ENCODE results near the gene UHRF1.
A peak's percentile ranks its signal among the peaks of the same experiment; 100 is the strongest.

UHRF1 gene

GRCh38 chr19:4987692-4988370 is 78.5 kb downstream of the UHRF1 start:
- Histone ChIP-seq H3K9me3 (peaks cover 0 to 7% (median 0%) of the 10 kb centered on the region in 3 donors), H3K27ac (no peak overlapping the region), H3K27me3 (no peaks in the 10 kb centered on the region), H3K4me3 (no peak overlapping the region), H3K36me3 (peaks cover 6 to 13% (median 12%) of the 10 kb centered on the region in 3 donors), H3K4me1 (peaks cover 0 to 53% (median 21%) of the 10 kb centered on the region in 4 donors)
- TF ChIP-seq, protein P1, sequence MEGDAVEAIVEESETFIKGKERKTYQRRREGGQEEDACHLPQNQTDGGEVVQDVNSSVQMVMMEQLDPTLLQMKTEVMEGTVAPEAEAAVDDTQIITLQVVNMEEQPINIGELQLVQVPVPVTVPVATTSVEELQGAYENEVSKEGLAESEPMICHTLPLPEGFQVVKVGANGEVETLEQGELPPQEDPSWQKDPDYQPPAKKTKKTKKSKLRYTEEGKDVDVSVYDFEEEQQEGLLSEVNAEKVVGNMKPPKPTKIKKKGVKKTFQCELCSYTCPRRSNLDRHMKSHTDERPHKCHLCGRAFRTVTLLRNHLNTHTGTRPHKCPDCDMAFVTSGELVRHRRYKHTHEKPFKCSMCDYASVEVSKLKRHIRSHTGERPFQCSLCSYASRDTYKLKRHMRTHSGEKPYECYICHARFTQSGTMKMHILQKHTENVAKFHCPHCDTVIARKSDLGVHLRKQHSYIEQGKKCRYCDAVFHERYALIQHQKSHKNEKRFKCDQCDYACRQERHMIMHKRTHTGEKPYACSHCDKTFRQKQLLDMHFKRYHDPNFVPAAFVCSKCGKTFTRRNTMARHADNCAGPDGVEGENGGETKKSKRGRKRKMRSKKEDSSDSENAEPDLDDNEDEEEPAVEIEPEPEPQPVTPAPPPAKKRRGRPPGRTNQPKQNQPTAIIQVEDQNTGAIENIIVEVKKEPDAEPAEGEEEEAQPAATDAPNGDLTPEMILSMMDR (IDR thresholded peaks at IDR 0.05), result no peak
- intact Hi-C loops (cut with DNase I; ENCODE audit: low total_unique reads), result no loop called here
- no peak for DNase-seq

DNA sequence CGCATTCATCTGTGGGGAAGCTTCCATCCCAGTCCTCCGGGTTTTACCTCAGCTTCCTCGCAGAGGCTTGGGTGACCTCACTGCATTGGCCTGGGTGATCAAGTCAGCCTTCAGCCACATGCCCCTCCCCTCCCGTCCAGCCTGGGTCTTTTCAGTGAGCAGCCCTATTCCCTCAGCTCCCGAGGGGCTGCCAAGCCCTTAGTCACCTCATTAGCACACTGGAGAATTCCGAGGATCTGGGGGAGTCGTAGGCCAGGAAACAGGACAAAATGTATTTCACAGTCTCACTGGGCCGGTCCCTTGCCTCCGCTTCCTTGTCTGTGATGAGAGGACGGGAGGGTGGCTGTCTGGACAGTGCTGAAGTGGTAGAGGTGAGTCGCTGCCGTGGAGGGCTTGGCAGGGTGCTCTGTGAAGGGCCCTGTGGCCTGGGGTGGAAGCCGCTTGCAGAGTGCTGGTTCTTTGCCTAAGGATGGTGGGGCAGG is 79.5 kb downstream of the UHRF1 start:
- Histone ChIP-seq H3K27me3 (no peaks in the 10 kb centered on the region), H3K36me3 (peaks cover 5 to 10% (median 6%) of the 10 kb centered on the region in 3 donors), H3K27ac (peak overlapping the region in 1 of 2 donors; percentile 4), H3K4me3 (no peak overlapping the region), H3K4me1 (peaks cover 0 to 51% (median 21%) of the 10 kb centered on the region in 4 donors), H3K9me3 (peaks cover 0 to 7% (median 0%) of the 10 kb centered on the region in 3 donors)
- intact Hi-C loops (cut with DNase I; ENCODE audit: low total_unique reads), result no loop called here
- TF ChIP-seq, protein P1 (IDR thresholded peaks at IDR 0.05), result no peak
- no peak for DNase-seq

GRCh38 chr19:4990306-4990705 is 81.0 kb downstream of the UHRF1 start:
- Histone ChIP-seq H3K36me3 (peaks cover 4 to 8% (median 6%) of the 10 kb centered on the region in 3 donors), H3K4me1 (peaks cover 0 to 38% (median 20%) of the 10 kb centered on the region in 4 donors), H3K27ac (no peak overlapping the region), H3K4me3 (no peak overlapping the region), H3K27me3 (no peaks in the 10 kb centered on the region), H3K9me3 (peaks cover 0 to 7% (median 0%) of the 10 kb centered on the region in 3 donors)
- TF ChIP-seq, protein P1 (IDR thresholded peaks at IDR 0.05), result no peak
- intact Hi-C loops (cut with DNase I; ENCODE audit: low total_unique reads), result no loop called here
- no peak for DNase-seq

DNA sequence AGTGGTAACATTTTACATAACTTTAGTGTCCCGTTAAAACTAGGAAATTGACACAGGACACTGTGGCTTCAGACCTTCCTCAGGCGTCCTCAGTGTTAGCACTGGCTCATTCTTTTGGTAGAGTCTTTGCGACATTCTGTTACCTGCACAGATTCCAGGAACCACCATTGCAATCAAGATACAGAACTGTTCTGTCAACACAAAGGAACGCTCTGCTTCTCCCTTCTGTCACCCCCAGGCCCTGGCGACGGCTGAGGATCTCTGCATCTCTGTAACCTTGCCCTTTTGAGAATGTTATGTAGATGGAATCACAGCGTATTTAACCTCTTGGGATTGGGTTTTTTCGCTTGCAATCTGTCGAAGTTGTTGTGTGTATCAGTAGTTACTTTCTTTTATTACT is 82.2 kb downstream of the UHRF1 start:
- intact Hi-C loops (cut with DNase I; ENCODE audit: low total_unique reads), result no loop called here
- no peak overlapping the region for H3K4me3 ChIP-seq
- H3K36me3 ChIP-seq, result peaks cover 6 to 11% (median 10%) of the 10 kb centered on the region in 3 donors
- no peak for DNase-seq
- TF ChIP-seq, protein P1 (IDR thresholded peaks at IDR 0.05), result no peak
- H3K9me3 ChIP-seq, result peaks cover 0 to 7% (median 0%) of the 10 kb centered on the region in 3 donors
- H3K4me1 ChIP-seq, result peaks cover 0 to 27% (median 14%) of the 10 kb centered on the region in 4 donors
- H3K27me3 ChIP-seq, result no peaks in the 10 kb centered on the region
- H3K27ac ChIP-seq, result no peak overlapping the region

- Histone ChIP-seq H3K4me1 (peaks cover 0 to 21% (median 12%) of the 10 kb centered on the region in 4 donors), H3K9me3 (peaks cover 0 to 7% (median 0%) of the 10 kb centered on the region in 3 donors), H3K27me3 (no peaks in the 10 kb centered on the region), H3K4me3 (no peak overlapping the region), H3K36me3 (peaks cover 6 to 17% (median 16%) of the 10 kb centered on the region in 3 donors), H3K27ac (no peak overlapping the region)
- no peak for DNase-seq
- intact Hi-C loops (cut with DNase I; ENCODE audit: low total_unique reads), result no loop called here
- TF ChIP-seq, protein P1 (IDR thresholded peaks at IDR 0.05), result no peak
Observed at GRCh38 chr19:4991996-4992698, 82.8 kb downstream of the UHRF1 start.
